Cardiac muscle cell (in vitro differentiated cells and primary cell): ENCODE results near the gene ITGAE. TPM values are rescaled to one million over a fixed set of nuclear protein-coding genes. Genes with fewer than 3 reads are reported as not detected.

Source experiments
- DNase-seq, 2 donors: peaks; one replicate each; pipeline versions ENCODE4 v3.0.0 to v3.0.0-alpha.2; 2010 to 2017; ENCODE audit warnings: low read depth in 1 of 2, low spot score in 1 of 2
- H3K27ac ChIP-seq: fragments of 200-600 bp; sonication (generic); 2 replicates; pipeline ENCODE4 v1.5.1; 2016
- H3K27me3 ChIP-seq: fragments of 200-600 bp; sonication (generic); 2 replicates; pipeline ENCODE4 v1.6.0; 2016; ENCODE audit warnings: control low read depth
- H3K36me3 ChIP-seq: fragments of 200-600 bp; sonication (generic); 2 replicates; pipeline ENCODE4 v1.5.1; 2016; ENCODE audit warnings: control low read depth
- H3K4me1 ChIP-seq: fragments of 200-600 bp; sonication (generic); 2 replicates; pipeline ENCODE4 v1.8.1; 2017; ENCODE audit warnings: low read depth, mild to moderate bottlenecking, mixed run types
- H3K4me3 ChIP-seq: fragments of 200-600 bp; sonication (generic); 2 replicates; pipeline ENCODE4 v1.5.1; 2016; ENCODE audit warnings: mild to moderate bottlenecking
- H3K9me3 ChIP-seq: fragments of 200-600 bp; sonication (generic); 2 replicates; pipeline ENCODE4 v1.5.1; 2017; ENCODE audit warnings: low read depth, mild to moderate bottlenecking, control low read depth
- CTCF ChIP-seq: IDR thresholded peaks from 2 replicates; pipeline ENCODE4 v1.5.1; 2012; ENCODE audit warnings: low read depth, mild to moderate bottlenecking, low read length
- polyA plus RNA-seq: library from polyadenylated mRNA; unstranded; fragments of >200 nt; fragmentation: Nextera tagmentation; extraction: Ambion mirVana; gene quantifications from 2 replicates; pipeline ENCODE4 v1.2.1, GENCODE V29; 2016
- total RNA-seq: library from RNA; depleted of rRNA; stranded (reverse); fragments of >200 nt; gene quantifications from 2 replicates; pipeline ENCODE4 v1.2.3, GENCODE V29; 2016

Gene ITGAE
- total and polyA plus RNA-seq, 2 experiments from 2014 or later: 15.6 to 86.6 TPM

GRCh38 chr17:3669085-3669347, 132.0 kb downstream of the ITGAE start:
- TF ChIP-seq CTCF: no peak
- no peaks in the 10 kb centered on the region for H3K27me3 ChIP-seq
- H3K27ac ChIP-seq: peak overlapping the region; percentile 95
- peaks cover 11% of the 10 kb centered on the region for H3K4me1 ChIP-seq
- peaks cover 6% of the 10 kb centered on the region for H3K36me3 ChIP-seq
- no peak for DNase-seq
- H3K9me3 ChIP-seq: no peaks in the 10 kb centered on the region
- H3K4me3 ChIP-seq: peak overlapping the region; percentile 78

- H3K27ac ChIP-seq: peak within 1 kb of the TSS; percentile 97
- peaks cover 6% of the 10 kb centered on the region for H3K36me3 ChIP-seq
- H3K4me3 ChIP-seq: peak within 1 kb of the TSS; percentile 78
- peaks cover 11% of the 10 kb centered on the region for H3K4me1 ChIP-seq
- H3K9me3 ChIP-seq: no peaks in the 10 kb centered on the region
- TF ChIP-seq CTCF: no peak
- no peaks in the 10 kb centered on the region for H3K27me3 ChIP-seq
- DNase-seq: peak; percentile 98 to 100
These were observed 132.5 kb downstream of the ITGAE start, which contains the start of the genes EMC6 and TAX1BP3 for GRCh38 chr17:3668279-3669084. Gene EMC6 (plus strand): TSS chr17:3668812. CDS start chr17:3669147, 335 bp downstream. Gene TAX1BP3 (minus strand): TSS chr17:3668578. CDS start chr17:3668526, 52 bp downstream.

- TF ChIP-seq CTCF: no peak
- Histone ChIP-seq H3K9me3 (no peaks in the 10 kb centered on the region), H3K27me3 (no peaks in the 10 kb centered on the region), H3K36me3 (peaks cover 6% of the 10 kb centered on the region), H3K27ac (peak overlapping the region; percentile 97), H3K4me1 (peaks cover 11% of the 10 kb centered on the region), H3K4me3 (peak overlapping the region; percentile 78)
- DNase-seq: peak; percentile 91 to 96
These were observed 133.4 kb downstream of the ITGAE start for GRCh38 chr17:3667366-3668278.

GRCh38 chr17:3666516-3666915, 134.5 kb downstream of the ITGAE start:
- Histone ChIP-seq H3K27me3 (no peaks in the 10 kb centered on the region), H3K36me3 (peaks cover 6% of the 10 kb centered on the region), H3K4me1 (peaks cover 12% of the 10 kb centered on the region), H3K27ac (peak overlapping the region; percentile 97), H3K4me3 (peak overlapping the region; percentile 78), H3K9me3 (no peaks in the 10 kb centered on the region)
- DNase-seq: no peak
- no peak for TF ChIP-seq CTCF

- Histone ChIP-seq H3K36me3 (peaks cover 6% of the 10 kb centered on the region), H3K4me3 (no peak overlapping the region), H3K27me3 (no peaks in the 10 kb centered on the region), H3K27ac (peak overlapping the region; percentile 97), H3K9me3 (no peaks in the 10 kb centered on the region), H3K4me1 (peaks cover 19% of the 10 kb centered on the region)
- TF ChIP-seq CTCF: no peak
- DNase-seq: no peak
These were observed 135.2 kb downstream of the ITGAE start for GRCh38 chr17:3665834-3666233.

Other genes starting within 250 kb of the ITGAE start
- gene TRPV3, start 243.4 kb downstream of the ITGAE start, total RNA-seq: 1.8 and 2.0 TPM in 2 replicates
- gene TRPV3, start 243.4 kb downstream of the ITGAE start, polyA plus RNA-seq: 1.1 and 1.2 TPM in 2 replicates
- 5.4 and 7.1 TPM in 2 replicates for gene TRPV1, start 191.8 kb downstream of the ITGAE start, total RNA-seq
- gene TRPV1, start 191.8 kb downstream of the ITGAE start, polyA plus RNA-seq: 4.0 and 5.0 TPM in 2 replicates
- 6.1 and 8.8 TPM in 2 replicates for gene SHPK, start 164.9 kb downstream of the ITGAE start, total RNA-seq
- 3.6 and 5.0 TPM in 2 replicates for gene SHPK, start 164.9 kb downstream of the ITGAE start, polyA plus RNA-seq
- gene CTNS, start 164.4 kb downstream of the ITGAE start, total RNA-seq: 17.0 and 21.1 TPM in 2 replicates
- 13.5 and 17.8 TPM in 2 replicates for gene CTNS, start 164.4 kb downstream of the ITGAE start, polyA plus RNA-seq
- gene TAX1BP3, start 132.6 kb downstream of the ITGAE start, total RNA-seq: 141 and 232 TPM in 2 replicates
- 155 and 286 TPM in 2 replicates for gene TAX1BP3, start 132.6 kb downstream of the ITGAE start, polyA plus RNA-seq
- 56.0 and 91.8 TPM in 2 replicates for gene EMC6, start 132.4 kb downstream of the ITGAE start, total RNA-seq
- gene EMC6, start 132.4 kb downstream of the ITGAE start, polyA plus RNA-seq: 154 and 165 TPM in 2 replicates
- 0.09 and 0.46 TPM in 2 replicates for gene P2RX5, start 105.0 kb downstream of the ITGAE start, total RNA-seq
- gene P2RX5, start 105.0 kb downstream of the ITGAE start, polyA plus RNA-seq: 0.46 TPM in 1 of 2 replicates, not detected in the other
- gene HASPIN, start 77.3 kb downstream of the ITGAE start, total RNA-seq: 2.4 and 10.8 TPM in 2 replicates
- 0.87 and 3.3 TPM in 2 replicates for gene HASPIN, start 77.3 kb downstream of the ITGAE start, polyA plus RNA-seq
- gene NCBP3, start 45.1 kb upstream of the ITGAE start, total RNA-seq: 16.8 and 32.2 TPM in 2 replicates
- gene NCBP3, start 45.1 kb upstream of the ITGAE start, polyA plus RNA-seq: 27.0 and 59.0 TPM in 2 replicates
- 9.9 and 12.4 TPM in 2 replicates for gene CAMKK1, start 91.9 kb upstream of the ITGAE start, total RNA-seq
- gene CAMKK1, start 91.9 kb upstream of the ITGAE start, polyA plus RNA-seq: 6.5 and 7.7 TPM in 2 replicates
- 1.9 and 3.2 TPM in 2 replicates for gene P2RX1, start 115.3 kb upstream of the ITGAE start, total RNA-seq
- gene P2RX1, start 115.3 kb upstream of the ITGAE start, polyA plus RNA-seq: 1.8 and 3.6 TPM in 2 replicates
- 1.9 and 6.9 TPM in 2 replicates for gene ATP2A3, start 163.2 kb upstream of the ITGAE start, total RNA-seq
- 4.2 and 15.8 TPM in 2 replicates for gene ATP2A3, start 163.2 kb upstream of the ITGAE start, polyA plus RNA-seq